Progenitor cell of endocrine pancreas (in vitro differentiated cells): ENCODE data around the gene PTPRQ. TPM values are rescaled to one million over a fixed set of nuclear protein-coding genes. Genes with fewer than 3 reads are reported as not detected.

Source experiments
- DNase-seq: peaks from one replicate; pipeline ENCODE4 v3.0.0; 2021; ENCODE audit warnings: low spot score; ENCODE audit not compliant: unreplicated experiment
- H3K27ac Mint-ChIP-seq: 2 replicates; pipeline ENCODE4 v1.8.0; 2021; ENCODE audit warnings: mild to moderate bottlenecking, moderate library complexity, mixed read lengths
- H3K27me3 Mint-ChIP-seq: 2 replicates; pipeline ENCODE4 v1.8.0; 2021; ENCODE audit warnings: mixed read lengths
- H3K36me3 Mint-ChIP-seq: 2 replicates; pipeline ENCODE4 v1.8.0; 2022; ENCODE audit warnings: mixed read lengths; ENCODE audit not compliant: insufficient read depth
- H3K4me1 Mint-ChIP-seq: 2 replicates; pipeline ENCODE4 v1.8.0; 2021; ENCODE audit warnings: low read depth, mixed read lengths
- H3K4me3 Mint-ChIP-seq: 2 replicates; pipeline ENCODE4 v1.8.0; 2021; ENCODE audit warnings: low read depth, mild to moderate bottlenecking, moderate library complexity, mixed read lengths
- H3K9me3 Mint-ChIP-seq: 2 replicates; pipeline ENCODE4 v1.8.0; 2021; ENCODE audit warnings: low read depth, mixed read lengths
- CTCF ChIP-seq: fragments of 200-600 bp; sonication (generic); IDR thresholded peaks from one replicate; pipeline ENCODE4 v1.5.0; 2021; ENCODE audit warnings: antibody characterized with exemption, mild to moderate bottlenecking; ENCODE audit not compliant: unreplicated experiment
- total RNA-seq: library from RNA; stranded (reverse); gene quantifications from 2 replicates; pipeline ENCODE4 v1.2.1, GENCODE V29; 2021

The PTPRQ gene
- total RNA-seq, 1 donor from 2014 or later = 0.19 TPM

- TF ChIP-seq CTCF = no peak
- Mint-ChIP-seq H3K4me3 (no peak overlapping the region), H3K36me3 (no peaks in the 10 kb centered on the region), H3K27ac (no peak overlapping the region), H3K4me1 (peaks cover 3% of the 10 kb centered on the region), H3K9me3 (peaks cover 1% of the 10 kb centered on the region), H3K27me3 (no peaks in the 10 kb centered on the region)
- no peak for DNase-seq
These were observed 237.3 kb downstream of the PTPRQ start for GRCh38 chr12:80681287-80681686.

DNA sequence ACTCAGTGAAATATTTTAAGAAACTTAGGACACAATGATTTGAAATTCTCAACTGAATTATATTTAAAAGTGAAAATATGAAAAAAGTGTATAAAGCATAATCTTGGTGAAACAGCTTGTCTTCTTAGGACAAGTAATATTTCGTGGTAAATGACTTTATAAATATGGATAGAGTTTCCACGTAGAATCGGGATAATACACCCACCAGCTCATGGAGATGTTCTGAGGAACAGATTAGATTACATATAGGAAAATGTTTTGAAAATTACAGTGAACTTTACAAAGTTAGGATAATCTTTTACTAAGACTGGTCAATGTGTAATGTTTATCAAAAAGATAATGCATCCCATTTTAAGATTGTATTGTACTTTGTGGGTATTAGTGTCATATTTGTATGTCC, 237.8 kb downstream of the PTPRQ start:
- Mint-ChIP-seq H3K27ac (no peak overlapping the region), H3K9me3 (peaks cover 6% of the 10 kb centered on the region), H3K36me3 (peaks cover 2% of the 10 kb centered on the region)

GRCh38 chr12:80684077-80684495, 240.1 kb downstream of the PTPRQ start:
- no peak for DNase-seq
- H3K4me3 Mint-ChIP-seq = peak overlapping the region; percentile 42
- H3K9me3 Mint-ChIP-seq = peaks cover 11% of the 10 kb centered on the region
- no peak for TF ChIP-seq CTCF
- peak overlapping the region; percentile 38 for H3K27ac Mint-ChIP-seq
- peaks cover 3% of the 10 kb centered on the region for H3K4me1 Mint-ChIP-seq
- peaks cover 2% of the 10 kb centered on the region for H3K36me3 Mint-ChIP-seq
- H3K27me3 Mint-ChIP-seq = no peaks in the 10 kb centered on the region

More for the DNA sequence above, 237.8 kb downstream of the PTPRQ start:
- no peak for TF ChIP-seq CTCF
- peaks cover 3% of the 10 kb centered on the region for H3K4me1 Mint-ChIP-seq
- no peak overlapping the region for H3K4me3 Mint-ChIP-seq
- no peaks in the 10 kb centered on the region for H3K27me3 Mint-ChIP-seq
- no peak for DNase-seq

- H3K27ac Mint-ChIP-seq = no peak overlapping the region
- peaks cover 27% of the 10 kb centered on the region for H3K4me1 Mint-ChIP-seq
- no peaks in the 10 kb centered on the region for H3K27me3 Mint-ChIP-seq
- peaks cover 2% of the 10 kb centered on the region for H3K36me3 Mint-ChIP-seq
- no peak overlapping the region for H3K4me3 Mint-ChIP-seq
- DNase-seq = no peak
- peaks cover 11% of the 10 kb centered on the region for H3K9me3 Mint-ChIP-seq
- TF ChIP-seq CTCF = no peak
These were observed 246.1 kb downstream of the PTPRQ start for GRCh38 chr12:80690090-80690489.

DNA sequence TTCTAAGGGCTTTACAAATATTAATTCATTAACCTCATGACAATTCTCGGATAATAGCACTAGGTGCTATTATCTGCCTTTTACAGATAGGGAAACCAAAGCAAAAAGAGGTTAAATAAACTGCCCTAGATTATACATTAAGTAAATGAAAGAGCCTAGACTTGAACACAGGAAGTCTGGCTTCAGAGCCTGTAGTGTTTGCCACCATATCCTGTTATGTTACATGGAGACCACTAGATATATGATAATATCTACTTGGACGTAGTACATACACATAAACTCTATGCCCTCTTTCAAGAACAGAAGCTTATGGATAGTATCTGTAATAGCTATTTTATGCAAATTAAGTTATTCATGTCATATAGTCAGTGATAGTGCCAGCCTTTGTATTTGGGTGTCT, 246.5 kb downstream of the PTPRQ start:
- Mint-ChIP-seq H3K27me3 (no peaks in the 10 kb centered on the region), H3K4me3 (no peak overlapping the region), H3K9me3 (peaks cover 11% of the 10 kb centered on the region), H3K27ac (no peak overlapping the region), H3K36me3 (peaks cover 2% of the 10 kb centered on the region), H3K4me1 (peaks cover 27% of the 10 kb centered on the region)
- no peak for TF ChIP-seq CTCF
- no peak for DNase-seq
